ENCODE results near the gene CDK14. TPM values are rescaled to one million over a fixed set of nuclear protein-coding genes. Genes with fewer than 3 reads are reported as not detected.

The CDK14 gene
- 47.3 and 48.8 TPM in 2 replicates for total RNA-seq (2021; fragmentation: NEBNext Ultra II Directional; extraction: Animal tissue kit (Norgen Biotek cat#: 25700))
- 3.1 and 5.5 TPM in 2 replicates for polyA plus RNA-seq (2011; rRNA removed)
- 5.4 TPM for polyA plus RNA-seq (2011; cell fraction: cytosol; rRNA removed)
- 5.2 TPM for polyA plus RNA-seq (2011; cell fraction: nucleus; rRNA removed)
- polyA plus RNA-seq (2012, experiment 1 of 2): 6.4 to 14.3 TPM (median 9.8 TPM) in 4 replicates
- 0.93 TPM for polyA plus RNA-seq (2012, experiment 2 of 2)
- 17.2 TPM for polyA plus RNA-seq (2013, experiment 1 of 2)
- 18.0 TPM for polyA plus RNA-seq (2013, experiment 2 of 2)
- 27.7 and 46.4 TPM in 2 replicates for polyA minus RNA-seq (2011; rRNA and poly(A)+ RNA removed)
- 24.4 TPM for polyA minus RNA-seq (2011; cell fraction: cytosol; rRNA and poly(A)+ RNA removed)
- 38.0 TPM for polyA minus RNA-seq (2011; cell fraction: nucleus; rRNA and poly(A)+ RNA removed)
- long read RNA-seq, experiment 1, full-length matches to known transcripts: 1 of 24 reads
- long read RNA-seq, experiment 1, partial matches to known transcripts: 2 of 24 reads
- long read RNA-seq, experiment 1, other reads (novel, unspliced or antisense): 21 of 24 reads
- long read RNA-seq, experiment 2, full-length matches to known transcripts: 1 of 4 reads
- long read RNA-seq, experiment 2, partial matches to known transcripts: 0 of 4 reads
- long read RNA-seq, experiment 2, other reads (novel, unspliced or antisense): 3 of 4 reads

DNA sequence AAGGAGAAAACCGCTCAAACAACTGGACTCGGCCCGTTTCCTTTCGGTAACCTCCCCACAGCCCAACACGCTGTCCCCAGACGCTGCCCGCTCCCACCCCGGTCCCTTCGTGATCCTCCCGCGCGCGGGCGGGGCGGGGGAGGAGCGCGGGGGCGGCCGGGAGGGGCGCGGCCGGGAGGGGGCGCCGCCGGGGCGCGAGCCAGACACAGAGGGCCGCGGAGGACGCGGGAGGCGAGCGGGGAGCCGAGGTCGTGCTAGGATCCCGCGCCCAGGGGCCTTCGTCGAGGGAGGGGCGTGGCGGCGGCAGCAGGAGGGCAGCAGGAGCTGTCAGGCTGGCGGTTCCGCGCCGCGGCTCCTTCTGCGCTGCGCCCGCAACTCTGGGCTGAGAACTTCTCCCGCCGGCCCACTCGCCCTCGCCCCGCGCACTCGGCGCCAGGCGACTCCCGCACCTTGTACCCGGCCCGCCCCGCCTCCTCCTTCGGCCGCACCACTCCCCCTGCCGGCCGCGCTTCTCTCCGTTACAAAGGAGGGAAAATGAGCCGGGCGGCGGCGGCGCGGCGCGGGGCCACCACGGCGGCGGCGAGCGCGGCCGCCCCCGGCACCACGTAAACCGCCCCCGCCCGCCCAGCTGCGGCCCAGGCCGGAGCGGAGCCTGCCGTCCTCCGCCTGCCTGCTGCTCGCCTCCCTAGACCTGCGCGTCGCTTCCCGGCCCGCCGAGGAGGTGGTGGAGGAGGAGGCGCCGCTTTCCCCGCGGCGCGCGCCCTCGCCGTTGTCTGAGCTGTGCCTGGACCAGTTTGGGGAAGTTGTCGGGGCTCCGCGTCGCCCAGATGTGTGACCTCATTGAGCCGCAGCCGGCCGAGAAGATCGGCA is at the start of gene CDK14:
Gene CDK14, plus strand, starts transcription at position 521 of the 870 bp plus-strand sequence. Its CDS starts 307 bp downstream, at position 828.
- Histone ChIP-seq H2AK5ac (ENCODE audit: low read depth, low read length) (0 out of 2 replicates have a peak within 1 kb of the TSS, but pooled peaks have one; percentile 45), H2BK12ac (ENCODE audit: low read depth, low read length) (peak within 1 kb of the TSS; percentile 84), H4K20me1 (replicated peaks in 1 of 2; ENCODE audit: control insufficient read depth in 1 of 2, insufficient read depth in 2 of 2, low read length in 2 of 2) (no peaks in the 10 kb centered on the region), H2BK15ac (ENCODE audit: low read length) (no peak within 1 kb of the TSS), H4K8ac (ENCODE audit: extremely low read depth, insufficient read depth, low read length) (peak within 1 kb of the TSS; percentile 96), H2AFZ (ENCODE audit: low read length) (peak within 1 kb of the TSS; percentile 77; the same call in 1 of the 2 replicates), H3K4me1 (replicated peaks in 1 of 4; ENCODE audit: control insufficient read depth in 3 of 4, insufficient read depth in 4 of 4, low read length in 3 of 4) (peaks cover 0 to 8% (median 5%) of the 10 kb centered on the region in 4 experiments; a peak in 5 of 7 replicates), H2BK20ac (ENCODE audit: low read length) (peak within 1 kb of the TSS; percentile 55; the same call in 1 of the 2 replicates), H3K79me2 (ENCODE audit: control insufficient read depth in 1 of 2, insufficient read depth in 2 of 2, low read length in 2 of 2) (peaks cover 0 to 38% of the 10 kb centered on the region in 2 experiments; a peak in 2 of 4 replicates), H3K23ac (ENCODE audit: insufficient read length) (no peak within 1 kb of the TSS), H3K56ac (replicated peaks; ENCODE audit: insufficient read length, low read depth, low read length) (no peak within 1 kb of the TSS), H2BK120ac (replicated peaks; ENCODE audit: low read depth, low read length) (peak within 1 kb of the TSS; percentile 81), H3K9me3 (ENCODE audit: insufficient read depth in 2 of 2, low read depth in 1 of 2, low read length in 1 of 2) (no peaks in the 10 kb centered on the region), H3K14ac (ENCODE audit: insufficient read length) (peak within 1 kb of the TSS; percentile 45), H3K79me1 (ENCODE audit: low read depth, low read length) (no peaks in the 10 kb centered on the region), H4K91ac (replicated peaks; ENCODE audit: insufficient read length, low read length) (peak within 1 kb of the TSS; percentile 89), H3K18ac (ENCODE audit: extremely low read depth, low read length) (peak within 1 kb of the TSS; percentile 91), H3K4ac (replicated peaks; ENCODE audit: insufficient read length, low read depth, low read length) (peak within 1 kb of the TSS; percentile 91), H3K27ac (ENCODE audit: low read depth, low read length) (peak within 1 kb of the TSS; percentile 73; the same call in 1 of the 2 replicates), H4K5ac (ENCODE audit: insufficient read length, low read depth, low read length) (peak within 1 kb of the TSS; percentile 47), H3K4me3 (ENCODE audit: extremely low read depth in 1 of 4, insufficient read depth in 2 of 4, low read depth in 3 of 4, low read length in 4 of 4) (peak within 1 kb of the TSS; percentile 64 to 97 (median 84)), H3K4me2 (ENCODE audit: insufficient read depth in 1 of 2, low read depth in 2 of 2, low read length in 2 of 2) (peak within 1 kb of the TSS; percentile 84 to 95), H3K9ac (replicated peaks in 1 of 4; ENCODE audit: extremely low read depth in 1 of 4, low read depth in 3 of 4, low read length in 3 of 4) (peak within 1 kb of the TSS; percentile 58 to 89 (median 82)), H3K27me3 (replicated peaks in 1 of 4; ENCODE audit: control insufficient read depth in 3 of 4, extremely low read depth in 1 of 4, insufficient read depth in 3 of 4, low read length in 3 of 4) (peaks cover 0 to 10% (median 2%) of the 10 kb centered on the region in 4 experiments; a peak in 4 of 7 replicates), H2BK5ac (ENCODE audit: low read depth, low read length) (peak within 1 kb of the TSS; percentile 89; the same call in 1 of the 2 replicates), H3K23me2 (ENCODE audit: low read depth, low read length) (peaks cover 12% of the 10 kb centered on the region), H3K36me3 (ENCODE audit: control insufficient read depth in 2 of 4, insufficient read depth in 4 of 4, low read length in 3 of 4) (no peaks in the 10 kb centered on the region)
- FAIRE-seq: no peak
- WGBS, 2 experiments (ENCODE audit: extremely low coverage in 1 of 2, insufficient coverage in 1 of 2, insufficient read length in 1 of 2, insufficient replicate concordance in 2 of 2, low coverage in 1 of 2, low lambda C conversion rate in 2 of 2, missing lambda C conversion rate in 1 of 2): 1% methylated on average over 38 of the region's 118 CpGs; no CpG with 5 or more reads in 1 of the 2 experiments
- ChIA-PET POLR2A (ENCODE audit: partially characterized antibody) (interaction anchor here (0.8 to 1.6 kb wide), 3 partner anchors 10 to 125 kb away, joined by 4 to 5 read pairs (median 4); no protein-coding TSS in a partner anchor), CTCF (ENCODE audit: partially characterized antibody) (interaction anchor here (0.5 to 3.4 kb wide), 18 partner anchors 8 to 1100 kb away, joined by 3 to 16 read pairs (median 4); no protein-coding TSS in a partner anchor)
- DNase-seq (ENCODE audit: low read depth in 1 of 2, low spot score in 2 of 2): peak in 1 of 2 experiments; percentile 87
- TF ChIP-seq, protein P1, sequence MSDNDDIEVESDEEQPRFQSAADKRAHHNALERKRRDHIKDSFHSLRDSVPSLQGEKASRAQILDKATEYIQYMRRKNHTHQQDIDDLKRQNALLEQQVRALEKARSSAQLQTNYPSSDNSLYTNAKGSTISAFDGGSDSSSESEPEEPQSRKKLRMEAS (IDR thresholded peaks at IDR 0.05): peak; percentile 54
- TF ChIP-seq, protein P2, sequence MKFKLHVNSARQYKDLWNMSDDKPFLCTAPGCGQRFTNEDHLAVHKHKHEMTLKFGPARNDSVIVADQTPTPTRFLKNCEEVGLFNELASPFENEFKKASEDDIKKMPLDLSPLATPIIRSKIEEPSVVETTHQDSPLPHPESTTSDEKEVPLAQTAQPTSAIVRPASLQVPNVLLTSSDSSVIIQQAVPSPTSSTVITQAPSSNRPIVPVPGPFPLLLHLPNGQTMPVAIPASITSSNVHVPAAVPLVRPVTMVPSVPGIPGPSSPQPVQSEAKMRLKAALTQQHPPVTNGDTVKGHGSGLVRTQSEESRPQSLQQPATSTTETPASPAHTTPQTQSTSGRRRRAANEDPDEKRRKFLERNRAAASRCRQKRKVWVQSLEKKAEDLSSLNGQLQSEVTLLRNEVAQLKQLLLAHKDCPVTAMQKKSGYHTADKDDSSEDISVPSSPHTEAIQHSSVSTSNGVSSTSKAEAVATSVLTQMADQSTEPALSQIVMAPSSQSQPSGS (IDR thresholded peaks at IDR 0.05; ENCODE audit: low read length): no peak
- TF ChIP-seq RBBP5 (IDR thresholded peaks at IDR 0.05; ENCODE audit: borderline replicate concordance, low read depth, low read length): peak; percentile 13; the same call in 1 of the 2 replicates
- no peak for TF ChIP-seq BRCA1 (IDR thresholded peaks at IDR 0.05; ENCODE audit: low read depth, low read length)
- TF ChIP-seq TAF1 (IDR thresholded peaks at IDR 0.05; ENCODE audit: low read depth, low read length): peak; percentile 56
